ENCODE results near the gene LYZL2.

The LYZL2 gene

DNA sequence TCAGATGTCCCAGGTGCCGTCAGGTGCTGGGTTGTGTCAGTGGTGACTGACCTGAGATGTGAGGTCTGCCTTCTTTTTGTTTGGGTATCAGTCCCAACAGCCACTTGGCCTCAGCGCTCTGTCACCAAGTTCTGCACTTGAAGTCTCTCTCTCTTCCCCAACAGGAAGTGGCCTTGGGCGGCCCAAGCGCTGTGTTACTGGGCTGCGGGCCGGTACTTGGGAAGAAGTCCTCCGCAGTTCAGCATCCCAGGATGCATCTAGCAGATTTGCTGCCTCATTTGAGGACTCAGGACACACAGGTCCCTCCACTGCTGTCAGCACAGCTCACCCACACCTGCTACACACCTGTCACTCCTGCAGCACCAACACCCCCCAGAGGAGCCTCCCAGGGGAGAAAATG lies 40.1 kb downstream of the LYZL2 start:
- DNase-seq: no peak

DNA sequence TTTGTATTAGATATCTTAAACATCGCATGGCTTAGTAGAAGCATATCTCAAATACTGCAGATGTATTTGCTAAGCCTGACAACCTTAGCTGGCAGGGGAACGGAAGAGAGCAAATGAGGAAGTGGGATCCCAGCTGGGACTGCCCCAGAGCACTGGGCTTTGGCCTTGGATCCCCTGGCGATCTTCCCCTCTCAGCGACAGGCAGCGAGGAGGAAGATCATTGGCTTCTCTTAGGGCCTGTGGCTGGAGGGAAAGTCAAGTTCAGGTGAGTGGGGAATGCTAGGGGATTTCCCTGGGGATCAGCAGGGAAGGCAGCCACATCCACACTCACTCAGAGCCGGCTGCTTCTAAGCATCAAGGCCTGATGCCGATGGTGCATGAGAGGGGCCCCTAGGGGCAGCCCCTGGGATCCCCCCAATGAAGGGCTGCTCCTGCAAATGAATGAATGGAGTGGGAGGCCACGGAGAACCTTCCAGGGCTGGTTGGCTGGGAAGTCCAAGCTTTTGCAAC lies 42.0 kb downstream of the LYZL2 start:
- no peak for DNase-seq

DNA sequence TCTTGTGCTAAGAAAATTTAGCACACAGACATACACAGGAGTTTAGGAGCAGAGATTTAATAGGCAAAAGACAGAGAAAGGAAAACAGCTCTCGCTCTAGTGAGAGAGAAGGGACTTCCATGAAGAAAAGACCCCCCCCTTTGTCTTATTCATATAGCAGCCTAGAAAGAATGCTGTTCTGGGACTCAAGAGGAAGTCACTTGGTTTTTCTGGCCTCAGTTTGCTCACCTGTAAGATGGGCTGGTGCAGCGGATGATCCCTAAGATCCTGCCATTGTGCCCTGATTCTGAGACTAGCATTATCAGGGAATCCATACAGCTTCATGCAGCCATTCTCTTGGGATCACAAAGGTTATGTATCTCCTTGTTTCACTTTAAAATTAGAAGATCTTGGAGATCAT lies 42.7 kb downstream of the LYZL2 start:
- DNase-seq: no peak

DNA sequence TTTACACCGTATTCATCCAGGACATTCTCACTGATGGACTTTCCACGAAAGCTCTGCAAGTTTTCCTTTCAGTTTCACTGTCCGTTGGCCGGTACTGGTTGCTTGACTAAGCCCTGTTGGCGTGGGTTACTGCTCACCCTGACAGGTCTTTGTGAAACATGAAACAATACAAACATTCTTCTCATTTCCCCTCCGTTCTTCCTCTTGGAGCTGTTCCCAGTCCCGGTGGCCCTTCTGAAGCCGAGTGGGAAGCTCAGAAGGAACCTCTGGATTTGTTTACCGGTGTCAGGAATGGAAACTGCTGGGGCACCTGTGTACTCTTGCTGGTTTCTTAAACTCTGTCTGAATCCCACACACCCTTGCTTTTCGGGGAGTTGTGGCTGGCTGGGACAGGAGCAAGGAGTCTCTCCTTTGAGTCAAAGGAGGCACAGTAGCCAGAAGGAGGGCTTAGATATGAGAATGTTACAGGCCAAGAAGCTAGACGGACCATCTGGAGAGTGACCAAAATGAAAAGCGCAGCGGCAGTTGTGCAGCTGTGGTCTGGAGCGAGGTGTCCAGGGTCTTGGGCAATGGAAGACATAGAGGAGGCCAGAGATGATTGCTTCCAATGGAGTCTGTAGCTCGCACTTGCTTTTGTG lies 45.7 kb downstream of the LYZL2 start:
- DNase-seq: peak; percentile 9

DNA sequence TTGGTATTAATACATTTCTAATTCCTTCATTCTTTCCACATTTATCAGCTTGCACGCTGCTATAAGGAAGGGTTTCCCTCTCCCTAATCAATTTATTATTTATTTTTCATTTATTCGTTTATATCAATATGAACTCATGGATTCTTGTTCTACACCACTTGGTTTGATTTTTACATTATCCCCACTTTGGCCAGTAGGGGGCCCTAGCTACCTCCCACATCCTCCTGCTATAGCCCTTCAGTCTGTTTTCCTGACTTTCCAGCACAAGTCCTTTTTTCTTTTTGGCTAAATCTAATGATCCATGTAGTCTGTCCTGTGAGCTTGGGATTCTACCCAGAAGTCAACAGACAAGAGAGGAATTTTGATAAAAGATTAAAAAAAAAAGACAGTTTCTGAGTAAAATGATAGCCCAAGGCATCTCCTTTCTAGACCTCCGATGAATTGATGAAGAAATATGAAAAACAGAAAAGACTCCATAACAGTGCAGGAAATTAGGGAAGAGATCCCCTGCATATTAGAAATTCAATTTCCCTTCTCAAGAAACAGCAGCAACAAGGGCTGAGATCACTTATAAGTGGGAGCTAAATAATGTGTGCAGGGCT lies 47.7 kb downstream of the LYZL2 start:
- peak; percentile 22 for DNase-seq

DNA sequence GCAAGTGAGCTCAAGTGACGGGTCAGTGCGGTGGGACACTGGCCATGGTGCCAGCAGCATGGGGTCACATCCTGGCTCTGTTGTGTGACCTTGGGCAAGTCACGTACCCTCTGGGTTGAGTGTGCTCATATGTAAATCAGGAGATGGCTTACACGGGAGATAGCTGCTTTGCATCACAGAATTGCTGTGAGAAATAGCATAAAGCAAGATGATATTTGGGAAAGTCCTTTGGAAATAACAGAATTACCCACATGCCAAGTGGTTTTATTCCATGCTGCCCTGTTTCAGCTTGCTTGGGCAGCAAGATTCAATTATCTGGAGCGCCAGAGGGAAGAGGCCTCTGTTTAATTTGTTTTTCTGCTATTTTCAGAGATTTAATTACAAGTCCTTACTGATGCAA lies 48.9 kb downstream of the LYZL2 start:
- DNase-seq: no peak

DNA sequence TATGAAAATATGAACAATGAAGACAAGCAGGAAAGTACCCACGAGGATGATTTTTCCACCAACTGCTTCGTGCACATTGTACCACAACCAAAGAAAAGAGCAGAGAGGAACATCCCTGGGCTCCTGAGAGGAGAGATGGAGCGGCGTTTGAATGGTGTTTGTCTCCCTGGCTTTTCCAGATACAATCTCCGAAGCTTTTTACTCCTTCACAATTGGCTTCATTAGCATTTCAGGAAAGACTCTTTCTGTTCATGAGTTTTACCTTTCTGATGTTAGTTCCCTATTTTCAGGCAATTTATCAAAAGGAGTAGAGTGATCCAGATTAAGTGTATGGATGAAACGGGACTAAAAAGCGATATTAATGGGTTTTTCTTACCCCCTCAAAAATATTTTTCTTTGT lies 49.3 kb downstream of the LYZL2 start:
- DNase-seq: no peak

DNA sequence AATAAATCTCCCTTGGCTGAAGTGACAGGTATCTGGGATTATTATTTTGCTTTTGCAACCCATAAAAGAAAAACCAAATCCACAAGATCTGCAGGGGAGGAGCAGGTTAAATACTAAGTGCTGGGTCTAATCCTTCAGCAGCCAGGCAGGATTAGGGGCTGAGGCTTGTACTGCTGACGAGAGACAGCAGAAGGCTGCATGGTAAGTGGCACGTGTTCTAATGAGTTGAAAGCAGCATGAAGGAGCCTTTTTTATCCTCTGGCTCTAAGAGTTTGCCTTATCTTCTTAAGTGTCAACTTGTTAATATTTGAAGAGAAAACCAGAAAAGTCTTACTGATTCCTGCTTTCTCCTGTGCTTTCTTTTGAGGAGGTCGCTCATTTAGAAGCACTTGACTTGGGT lies 50.0 kb downstream of the LYZL2 start:
- DNase-seq: no peak

DNA sequence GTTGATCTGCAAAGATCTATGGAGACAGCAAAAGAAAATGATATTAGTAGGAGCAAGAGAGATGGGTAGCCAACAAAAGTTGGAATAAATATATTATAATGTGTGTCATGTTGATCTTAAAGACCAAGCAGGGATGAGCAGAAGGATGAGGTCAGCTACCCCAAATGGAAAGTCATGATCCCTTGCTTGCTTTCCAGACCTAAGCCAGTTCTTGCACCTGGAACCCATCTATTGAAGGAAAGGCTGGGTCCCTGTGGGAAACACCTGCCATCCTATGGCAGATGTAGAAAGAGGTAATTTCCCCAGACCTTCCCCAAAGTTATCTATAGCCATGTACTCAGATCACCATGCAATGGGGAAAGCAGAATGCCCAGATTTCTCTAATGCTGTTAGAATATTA lies 52.5 kb downstream of the LYZL2 start:
- DNase-seq: no peak

DNA sequence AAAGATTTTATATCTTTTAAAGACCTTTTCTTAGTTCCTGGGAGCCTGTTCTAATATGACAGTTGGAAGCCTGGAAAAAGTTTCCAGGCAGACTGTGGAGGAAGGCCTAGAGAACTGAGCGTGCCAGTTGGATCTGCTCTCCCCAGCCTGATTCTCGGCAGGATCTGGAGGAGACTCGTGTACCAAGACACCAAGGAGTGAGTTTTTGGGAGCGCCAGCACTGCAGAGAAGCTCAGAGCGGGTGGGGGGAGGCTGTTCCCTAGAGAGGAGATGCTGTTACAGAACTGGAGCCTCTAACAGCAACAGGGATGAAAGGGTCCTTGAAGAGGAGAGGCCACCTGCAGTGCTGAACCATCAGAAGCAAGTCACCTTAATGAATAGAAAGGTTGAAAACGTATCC lies 52.9 kb downstream of the LYZL2 start:
- no peak for DNase-seq

DNA sequence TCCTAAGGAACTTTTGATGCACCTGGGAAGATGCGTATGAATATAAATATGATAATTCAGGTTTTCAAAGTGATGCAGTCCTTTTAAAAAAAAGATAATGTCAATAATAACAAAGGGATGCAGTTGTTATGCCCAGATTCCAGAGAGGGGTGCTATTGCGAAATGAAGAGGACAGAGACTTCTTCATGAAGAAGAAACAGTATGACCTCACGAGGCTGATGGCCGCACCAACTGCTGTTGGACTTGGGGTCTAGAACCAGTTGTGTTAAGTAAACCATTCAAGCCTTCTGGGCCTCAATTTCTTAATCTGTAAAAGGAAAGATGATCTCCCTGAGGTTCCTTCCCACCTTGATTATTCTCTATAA lies 55.1 kb downstream of the LYZL2 start:
- no peak for DNase-seq

DNA sequence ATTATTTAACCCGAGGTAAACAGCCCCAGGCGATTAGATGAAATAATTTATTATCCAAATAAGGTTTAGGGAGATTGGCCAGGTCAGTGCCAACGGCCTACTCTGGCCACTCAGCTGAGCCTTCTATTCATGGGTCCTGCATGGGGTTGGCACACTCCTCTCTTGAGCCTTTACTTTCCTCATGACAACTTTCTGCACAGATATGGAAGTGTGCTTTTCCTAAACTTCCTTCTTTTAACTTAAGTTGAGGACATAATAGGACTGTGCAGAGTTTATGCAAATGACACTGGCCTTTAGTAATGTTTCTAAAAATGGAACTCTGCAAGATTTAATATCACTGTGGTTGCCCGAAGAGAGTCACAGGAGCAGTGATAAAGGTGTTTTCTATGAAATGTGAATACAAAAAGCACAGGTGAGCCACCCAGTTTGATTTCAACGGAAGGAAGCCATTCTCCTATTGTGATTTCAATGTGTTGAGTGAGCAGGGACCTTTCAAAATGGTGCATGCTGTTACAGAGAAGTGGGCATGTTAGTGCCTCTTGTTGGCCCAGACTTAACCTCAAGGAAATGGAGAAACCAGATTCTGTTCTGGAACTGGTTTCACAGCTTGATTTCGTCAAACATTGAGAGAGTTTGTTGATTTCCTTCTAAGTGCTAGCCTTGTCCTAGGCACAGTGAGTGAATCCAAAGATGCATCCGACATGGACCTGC lies 55.7 kb downstream of the LYZL2 start:
- DNase-seq: no peak

DNA sequence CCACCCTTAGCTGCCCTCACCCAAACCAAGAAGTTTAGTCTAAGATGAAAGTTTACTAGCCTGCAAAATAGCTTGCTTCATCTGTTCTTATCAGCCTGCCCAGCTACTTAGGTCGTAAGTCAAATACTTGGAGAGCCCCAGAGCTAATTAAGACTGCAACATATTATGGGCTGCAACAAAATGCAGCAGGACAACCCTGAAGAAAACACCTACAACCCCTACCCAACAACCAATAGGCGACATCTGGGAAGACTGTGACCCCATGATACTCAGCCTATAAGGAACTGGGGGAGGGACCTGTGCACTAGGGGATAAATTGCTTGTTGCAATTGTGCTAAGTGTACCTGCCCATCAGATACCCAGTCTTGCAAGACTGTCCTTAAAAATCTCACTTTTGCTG lies 64.1 kb downstream of the LYZL2 start:
- DNase-seq: no peak

DNA sequence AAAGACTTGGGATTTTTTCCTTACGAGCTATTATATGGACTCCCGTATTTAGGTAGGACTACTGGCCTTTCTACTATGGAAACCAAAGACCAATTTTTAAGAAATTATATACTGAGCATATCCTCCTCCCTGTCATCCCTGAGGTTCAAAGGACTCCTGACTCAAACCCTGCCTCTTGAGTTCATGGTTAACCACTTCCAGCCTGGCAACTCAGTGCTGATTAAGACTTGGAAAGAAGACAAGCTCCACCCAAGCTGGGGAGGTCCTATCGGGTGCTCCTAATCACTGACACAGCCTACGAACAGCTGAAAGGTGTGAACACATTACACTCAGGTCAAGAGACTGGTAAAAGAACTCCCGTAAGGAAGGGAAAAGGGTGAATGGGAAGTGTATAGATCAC lies 66.8 kb downstream of the LYZL2 start:
- peak; percentile 51 for DNase-seq
